OCI-LY7 (cell line): ENCODE results near the gene DPEP3. TPM values are rescaled to one million over a fixed set of nuclear protein-coding genes. Genes with fewer than 3 reads are reported as not detected.

ENCODE experiments used
- BruUV-seq: library from RNA; stranded (reverse); fragments of 400-500 nt; replicated peaks from 2 replicates; lab custom pipeline; 2021; lab: Mats Ljungman, UMichigan
- CTCF ChIA-PET: fragments of 300-600 bp; sonication (Branson Sonifier 250); formaldehyde crosslinking; loops from one replicate; lab custom pipeline; 2022; ENCODE audit warnings: antibody characterized with exemption; ENCODE audit not compliant: unreplicated experiment; lab: Charles Lee
- POLR2A ChIA-PET: fragments of 300-600 bp; sonication (Branson Sonifier 250); formaldehyde crosslinking; loops from one replicate; lab custom pipeline; 2022; ENCODE audit warnings: antibody characterized with exemption; lab: Charles Lee
- DNase-seq: peaks from one replicate; pipeline ENCODE4 v3.0.0-alpha.2; 2015; ENCODE audit warnings: low spot score
- H2AFZ ChIP-seq: fragments of 200-600 bp; sonication (generic), shearing (Covaris generic); 2 replicates; pipeline ENCODE4 v1.6.1; 2014; ENCODE audit warnings: mild to moderate bottlenecking, antibody characterized with exemption, low read length, moderate library complexity
- H3K27ac ChIP-seq: fragments of 200-600 bp; sonication (generic); 2 replicates; pipeline ENCODE4 v1.5.1; 2014; ENCODE audit warnings: mixed run types, low read depth, mild to moderate bottlenecking, moderate library complexity, low read length, inconsistent platforms; ENCODE audit not compliant: poor library complexity, severe bottlenecking
- H3K36me3 ChIP-seq: fragments of 200-600 bp; sonication (generic); 2 replicates; pipeline ENCODE4 v1.6.1; 2014; ENCODE audit warnings: mild to moderate bottlenecking, antibody characterized with exemption, low read length, moderate library complexity, mixed read lengths; ENCODE audit not compliant: insufficient read depth
- H3K4me1 ChIP-seq: fragments of 200-600 bp; sonication (generic); 2 replicates; pipeline ENCODE4 v1.5.1; 2014; ENCODE audit warnings: mild to moderate bottlenecking, low read length; ENCODE audit not compliant: insufficient read depth, poor library complexity, severe bottlenecking
- H3K4me2 ChIP-seq: fragments of 200-600 bp; sonication (generic); 2 replicates; pipeline ENCODE4 v1.6.1; 2014; ENCODE audit warnings: mild to moderate bottlenecking, low read length
- H3K4me3 ChIP-seq: fragments of 200-600 bp; sonication (generic); 2 replicates; pipeline ENCODE4 v1.5.1; 2014; ENCODE audit warnings: mild to moderate bottlenecking, low read depth, low read length; ENCODE audit not compliant: poor library complexity, severe bottlenecking
- H3K79me2 ChIP-seq: fragments of 200-600 bp; sonication (generic); 2 replicates; pipeline ENCODE4 v1.6.1; 2016; ENCODE audit warnings: low read depth, mild to moderate bottlenecking, low read length, moderate library complexity, mixed read lengths; ENCODE audit not compliant: insufficient read depth
- H3K9me2 ChIP-seq: fragments of 200-600 bp; sonication (generic); 2 replicates; pipeline ENCODE4 v1.6.1; 2016; ENCODE audit warnings: mild to moderate bottlenecking, low read length, mixed read lengths; ENCODE audit not compliant: insufficient read depth
- H3K9me3 ChIP-seq: fragments of 200-600 bp; sonication (generic); 2 replicates; pipeline ENCODE4 v1.6.1; 2014; ENCODE audit warnings: mild to moderate bottlenecking, mixed run types, low read length, mixed read lengths
- H4K20me1 ChIP-seq: fragments of 200-600 bp; sonication (generic); 2 replicates; pipeline ENCODE4 v1.6.1; 2014; ENCODE audit warnings: mild to moderate bottlenecking, antibody characterized with exemption, low read length, moderate library complexity, mixed read lengths; ENCODE audit not compliant: insufficient read depth
- CTCF ChIP-seq: fragments of 200-600 bp; sonication (generic); conservative IDR thresholded peaks from 2 replicates; pipeline ENCODE4 v1.5.1; 2014; ENCODE audit warnings: mild to moderate bottlenecking, antibody characterized with exemption, low read length, moderate library complexity, mixed read lengths
- EZH2phosphoT487 ChIP-seq: fragments of 200-600 bp; sonication (generic); IDR thresholded peaks from 2 replicates; pipeline ENCODE4 v1.6.1; 2018; ENCODE audit warnings: low read depth, borderline replicate concordance, mild to moderate bottlenecking, mixed run types, antibody characterized with exemption, low read length, moderate library complexity, mixed read lengths
- intact Hi-C: fragments of 100-400 bp; cut with micrococcal nuclease; formaldehyde crosslinking; loops from one replicate; pipeline ENCODE4 v1.10.0; 2022; ENCODE audit not compliant: unreplicated experiment
- total RNA-seq, 2 experiments: library from RNA; depleted of rRNA in 1 of 2; stranded (reverse); fragments of >200 nt in 1 of 2; shearing (Covaris generic) in 1 of 2; gene quantifications; 2 replicates each; pipeline ENCODE4 v1.2.3, GENCODE V29; 2014 to 2022

The DPEP3 gene
- total RNA-seq, 2 experiments from 2014 or later, result not detected

- H2AFZ ChIP-seq, result no peak overlapping the region
- intact Hi-C loops, result no loop called here
- no peak for DNase-seq
- ChIA-PET POLR2A (interaction anchor here (0.8 kb wide), 1 partner anchor 157 kb away, joined by 5 read pairs; no protein-coding TSS in a partner anchor), CTCF (no interaction called here)
- no peaks in the 10 kb centered on the region for H3K36me3 ChIP-seq
- H3K27ac ChIP-seq, result no peak overlapping the region
- H4K20me1 ChIP-seq, result no peaks in the 10 kb centered on the region
- H3K4me2 ChIP-seq, result no peak overlapping the region
- TF ChIP-seq CTCF, result no peak
- no peak for TF ChIP-seq EZH2phosphoT487
- no peaks in the 10 kb centered on the region for H3K79me2 ChIP-seq
- no peaks in the 10 kb centered on the region for H3K9me2 ChIP-seq
- peaks cover 34% of the 10 kb centered on the region for H3K4me1 ChIP-seq
- H3K9me3 ChIP-seq, result no peaks in the 10 kb centered on the region
- H3K4me3 ChIP-seq, result no peak overlapping the region
- BruUV-seq, result no TSS peak
Measured at GRCh38 chr16:67964477-67965131, 15.7 kb downstream of the DPEP3 start.

- H3K36me3 ChIP-seq, result no peaks in the 10 kb centered on the region
- no peaks in the 10 kb centered on the region for H3K9me3 ChIP-seq
- no peak for DNase-seq
- peaks cover 27% of the 10 kb centered on the region for H3K4me1 ChIP-seq
- no peak overlapping the region for H3K4me2 ChIP-seq
- intact Hi-C loops, result no loop called here
- POLR2A ChIA-PET, result interaction anchor here (0.8 kb wide), 1 partner anchor 157 kb away, joined by 5 read pairs; no protein-coding TSS in a partner anchor
- H3K27ac ChIP-seq, result no peak overlapping the region
- no peak overlapping the region for H3K4me3 ChIP-seq
- H3K79me2 ChIP-seq, result no peaks in the 10 kb centered on the region
- CTCF ChIA-PET, result no interaction called here
- no peaks in the 10 kb centered on the region for H3K9me2 ChIP-seq
- no TSS peak for BruUV-seq
- no peaks in the 10 kb centered on the region for H4K20me1 ChIP-seq
- TF ChIP-seq CTCF (no peak), EZH2phosphoT487 (no peak)
- H2AFZ ChIP-seq, result no peak overlapping the region
Measured at GRCh38 chr16:67963662-67964321, 16.5 kb downstream of the DPEP3 start.

- intact Hi-C loops, result no loop called here
- H3K4me1 ChIP-seq, result peaks cover 25% of the 10 kb centered on the region
- no peak overlapping the region for H3K4me3 ChIP-seq
- no peaks in the 10 kb centered on the region for H3K36me3 ChIP-seq
- no peaks in the 10 kb centered on the region for H3K9me3 ChIP-seq
- H3K27ac ChIP-seq, result no peak overlapping the region
- TF ChIP-seq CTCF, result no peak
- TF ChIP-seq EZH2phosphoT487, result no peak
- H2AFZ ChIP-seq, result no peak overlapping the region
- no peak overlapping the region for H3K4me2 ChIP-seq
- CTCF ChIA-PET, result no interaction called here
- POLR2A ChIA-PET, result no interaction called here
- no TSS peak for BruUV-seq
- no peak for DNase-seq
- H3K79me2 ChIP-seq, result no peaks in the 10 kb centered on the region
- H4K20me1 ChIP-seq, result no peaks in the 10 kb centered on the region
- H3K9me2 ChIP-seq, result no peaks in the 10 kb centered on the region
Measured at GRCh38 chr16:67963292-67963661, 17.0 kb downstream of the DPEP3 start.
